GM12873 (cell line): ENCODE data around the gene PCGF2.

Experiments used
- CTCF ChIP-seq: IDR thresholded peaks from 2 replicates; pipeline ENCODE4 v1.5.1; 2012; ENCODE audit warnings: low read depth, mild to moderate bottlenecking, moderate library complexity, low read length, control low read depth; ENCODE audit not compliant: insufficient read depth; ENCODE audit errors: missing control alignments

Gene PCGF2

DNA sequence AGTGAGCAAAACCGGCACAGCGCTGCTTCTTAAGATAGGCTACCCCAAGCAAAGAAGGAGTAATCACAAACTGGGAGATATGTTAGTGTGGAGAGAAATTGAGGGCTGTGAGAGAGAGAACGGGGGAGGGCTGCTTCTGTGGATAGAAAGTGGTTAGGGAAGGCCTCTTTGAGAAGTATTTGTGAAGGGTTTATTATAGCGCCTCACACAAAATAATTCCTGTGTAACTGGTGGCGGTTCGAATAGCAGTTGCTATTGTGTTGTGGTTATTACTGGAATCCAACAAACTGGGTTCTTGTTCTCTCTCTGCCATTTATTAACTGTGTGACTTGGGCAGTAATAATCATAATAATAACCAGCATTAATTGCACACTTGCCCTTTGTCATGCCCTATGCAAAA, 27.2 kb downstream of the PCGF2 start:
- TF ChIP-seq CTCF: no peak

GRCh38 chr17:38719943-38720641, 28.0 kb downstream of the PCGF2 start:
- no peak for TF ChIP-seq CTCF

GRCh38 chr17:38719289-38719942, 28.7 kb downstream of the PCGF2 start:
- TF ChIP-seq CTCF: no peak

- TF ChIP-seq CTCF: no peak
These were observed 30.9 kb downstream of the PCGF2 start for GRCh38 chr17:38717139-38717745.

GRCh38 chr17:38716368-38717005, 31.6 kb downstream of the PCGF2 start:
- no peak for TF ChIP-seq CTCF

DNA sequence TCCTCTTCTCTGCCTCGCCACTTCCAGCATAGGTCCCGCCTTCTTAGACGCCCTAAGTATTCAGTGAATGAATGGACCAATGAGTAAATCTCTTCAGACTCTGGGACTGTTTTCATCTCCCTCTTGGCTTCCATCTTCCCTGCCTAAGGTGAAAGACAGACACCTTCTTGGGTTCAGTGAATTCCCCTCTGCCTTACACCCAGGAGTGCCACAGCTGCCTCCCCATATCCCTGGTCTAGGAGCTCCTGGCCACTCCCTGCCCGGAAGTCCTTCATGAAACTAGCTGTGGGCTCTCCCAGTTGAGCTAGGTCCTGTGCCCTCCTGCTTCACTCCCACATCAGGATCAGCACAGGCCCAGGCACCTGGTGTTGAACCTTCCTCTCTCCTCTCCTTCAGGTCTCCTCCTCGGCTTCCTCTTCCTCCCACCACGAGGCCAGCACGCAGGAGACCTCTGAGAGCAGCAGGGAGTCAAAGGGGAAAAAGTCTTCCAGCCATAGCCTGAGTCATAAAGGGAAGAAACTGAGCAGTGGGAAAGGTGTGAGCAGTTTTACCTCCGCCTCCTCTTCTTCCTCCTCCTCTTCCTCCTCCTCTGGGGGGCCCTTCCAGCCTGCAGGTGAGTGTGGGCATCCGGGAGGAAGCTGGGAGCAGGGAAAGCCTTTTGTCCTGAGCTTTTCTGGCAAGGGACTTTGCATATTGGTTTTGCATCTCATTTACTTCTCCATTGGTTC, 32.8 kb downstream of the PCGF2 start:
- TF ChIP-seq CTCF: no peak
